GM18499 (cell line): ENCODE data around the gene FKBP11.
A peak's percentile ranks its signal among the peaks of the same experiment; 100 is the strongest.
"Not testable (repeated sequence)": the region's sequence is repeated elsewhere in the genome, so short reads cannot be mapped to it uniquely, and the experiment has no call there.

Source experiments
- ATAC-seq: cut with Tn5 transposase; IDR thresholded peaks from one replicate; pipeline ENCODE4 v1.9.1; 2021; ENCODE audit warnings: moderate number of reproducible peaks; ENCODE audit not compliant: insufficient read depth, unreplicated experiment

Gene FKBP11

GRCh38 chr12:48917857-48918537 lies 7.3 kb downstream of the FKBP11 start:
- ATAC-seq: no peak

- ATAC-seq: no peak
These were observed 15.1 kb downstream of the FKBP11 start for GRCh38 chr12:48910196-48910595.

GRCh38 chr12:48909698-48910097 lies 15.6 kb downstream of the FKBP11 start:
- not testable (repeated sequence) for ATAC-seq

GRCh38 chr12:48907245-48907644 lies 18.0 kb downstream of the FKBP11 start:
- ATAC-seq: no peak

GRCh38 chr12:48903982-48904411 lies 21.3 kb downstream of the FKBP11 start:
- ATAC-seq: peak; percentile 79

GRCh38 chr12:48903363-48903981 lies 21.8 kb downstream of the FKBP11 start:
- ATAC-seq: no peak

- ATAC-seq: no peak
These were observed 24.0 kb downstream of the FKBP11 start for GRCh38 chr12:48901278-48901677.

- ATAC-seq: no peak
These were observed 25.6 kb downstream of the FKBP11 start for GRCh38 chr12:48899651-48900050.

- ATAC-seq: no peak
These were observed 31.0 kb downstream of the FKBP11 start for GRCh38 chr12:48894271-48894670.

GRCh38 chr12:48890657-48891418 lies 34.5 kb downstream of the FKBP11 start:
- ATAC-seq: no peak

- ATAC-seq: no peak
These were observed 35.6 kb downstream of the FKBP11 start for GRCh38 chr12:48889679-48890078.

- ATAC-seq: no peak
These were observed 41.8 kb downstream of the FKBP11 start for GRCh38 chr12:48883305-48884161.

- ATAC-seq: no peak
These were observed 42.4 kb downstream of the FKBP11 start for GRCh38 chr12:48882972-48883304.

GRCh38 chr12:48882315-48882687 lies 43.0 kb downstream of the FKBP11 start:
- no peak for ATAC-seq

- ATAC-seq: no peak
These were observed 43.5 kb downstream of the FKBP11 start for GRCh38 chr12:48881686-48882314.

GRCh38 chr12:48880647-48881046 lies 44.6 kb downstream of the FKBP11 start:
- no peak for ATAC-seq

- ATAC-seq: no peak
These were observed 46.7 kb downstream of the FKBP11 start for GRCh38 chr12:48878548-48878947.

GRCh38 chr12:48875944-48876515 lies 49.3 kb downstream of the FKBP11 start:
- no peak for ATAC-seq

GRCh38 chr12:48873534-48873933 lies 51.8 kb downstream of the FKBP11 start:
- ATAC-seq: not testable (repeated sequence)

- no peak for ATAC-seq
These were observed 52.2 kb downstream of the FKBP11 start for GRCh38 chr12:48873096-48873495.
